Mesothelial cell of epicardium (in vitro differentiated cells): ENCODE data around the gene UBXN6. TPM values are rescaled to one million over a fixed set of nuclear protein-coding genes. Genes with fewer than 3 reads are reported as not detected.

Experiments
- DNase-seq, 2 experiments: peaks; one replicate each; pipeline ENCODE4 v3.0.0; 2021; ENCODE audit warnings: low spot score in 2 of 2; ENCODE audit not compliant: unreplicated experiment in 2 of 2
- H3K27ac Mint-ChIP-seq: 2 replicates; pipeline ENCODE4 v1.8.0; 2021; ENCODE audit warnings: mixed read lengths
- H3K27me3 Mint-ChIP-seq: 2 replicates; pipeline ENCODE4 v1.8.0; 2021; ENCODE audit warnings: low read depth, mixed read lengths
- H3K36me3 Mint-ChIP-seq: 2 replicates; pipeline ENCODE4 v1.8.0; 2021; ENCODE audit warnings: mixed read lengths
- H3K4me1 Mint-ChIP-seq: 2 replicates; pipeline ENCODE4 v1.8.0; 2021; ENCODE audit warnings: mixed read lengths
- H3K4me3 Mint-ChIP-seq: 2 replicates; pipeline ENCODE4 v1.8.0; 2021; ENCODE audit warnings: mild to moderate bottlenecking, moderate library complexity, mixed read lengths
- H3K9me3 Mint-ChIP-seq: 2 replicates; pipeline ENCODE4 v1.8.0; 2021; ENCODE audit warnings: mixed read lengths
- CTCF ChIP-seq: fragments of 200-600 bp; sonication (generic); IDR thresholded peaks from one replicate; pipeline ENCODE4 v1.5.0; 2021; ENCODE audit warnings: antibody characterized with exemption; ENCODE audit not compliant: unreplicated experiment
- total RNA-seq: library from RNA; stranded (reverse); gene quantifications from 3 replicates; pipeline ENCODE4 v1.2.1, GENCODE V29; 2021

UBXN6 gene
- total RNA-seq, 1 donor from 2014 or later: 71.0 TPM

DNA sequence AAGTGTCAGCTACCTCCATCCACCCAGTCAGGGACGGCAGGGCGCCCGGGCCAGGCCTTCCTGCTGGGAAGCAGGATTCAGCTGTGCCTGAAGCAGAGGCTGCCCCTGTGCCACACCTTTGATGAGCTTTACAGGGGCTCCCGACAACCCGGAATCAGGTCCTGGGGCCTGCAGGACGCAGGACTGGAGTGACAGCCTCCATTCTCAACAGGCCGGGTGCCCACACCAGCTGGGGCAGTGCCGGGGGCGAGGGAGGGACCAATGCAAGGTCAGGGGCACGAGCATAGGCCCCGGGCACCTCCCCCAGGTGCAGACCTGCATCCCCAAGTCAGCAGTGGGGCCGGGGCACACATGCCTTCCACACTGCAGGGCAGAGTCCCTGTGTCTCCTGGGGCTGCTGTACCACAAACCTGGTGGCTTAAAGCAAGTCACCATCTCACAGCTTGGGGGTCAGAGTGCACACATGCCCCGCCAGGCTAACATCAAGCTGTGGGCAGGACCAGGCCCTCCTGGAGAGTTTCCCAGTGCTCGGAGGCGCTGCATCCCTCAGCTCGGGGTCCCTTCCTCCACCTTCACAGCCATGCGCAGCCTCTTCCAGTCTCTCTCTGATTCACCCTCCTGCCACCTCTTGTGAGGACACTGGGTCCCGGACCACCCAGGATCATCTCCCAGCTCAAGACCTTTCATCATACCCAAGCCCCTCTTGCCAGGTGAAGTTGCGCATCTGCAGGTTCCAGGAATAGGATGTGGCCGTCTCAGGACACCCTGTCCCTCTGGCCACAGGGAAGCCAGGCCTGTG lies 13.4 kb downstream of the UBXN6 start:
- H3K4me1 Mint-ChIP-seq: no peaks in the 10 kb centered on the region
- DNase-seq: no peak
- no peaks in the 10 kb centered on the region for H3K27me3 Mint-ChIP-seq
- TF ChIP-seq CTCF: no peak
- no peak overlapping the region for H3K27ac Mint-ChIP-seq
- no peaks in the 10 kb centered on the region for H3K9me3 Mint-ChIP-seq
- no peak overlapping the region for H3K4me3 Mint-ChIP-seq
- H3K36me3 Mint-ChIP-seq: peaks cover 8% of the 10 kb centered on the region

- no peaks in the 10 kb centered on the region for H3K27me3 Mint-ChIP-seq
- no peaks in the 10 kb centered on the region for H3K9me3 Mint-ChIP-seq
- H3K4me1 Mint-ChIP-seq: no peaks in the 10 kb centered on the region
- DNase-seq: no peak
- H3K4me3 Mint-ChIP-seq: no peak overlapping the region
- no peak for TF ChIP-seq CTCF
- H3K27ac Mint-ChIP-seq: no peak overlapping the region
- peaks cover 8% of the 10 kb centered on the region for H3K36me3 Mint-ChIP-seq
Observed at GRCh38 chr19:4443188-4443587, 14.4 kb downstream of the UBXN6 start.

GRCh38 chr19:4442819-4443146 lies 14.8 kb downstream of the UBXN6 start:
- H3K27me3 Mint-ChIP-seq: no peaks in the 10 kb centered on the region
- no peak for DNase-seq
- no peak overlapping the region for H3K27ac Mint-ChIP-seq
- no peaks in the 10 kb centered on the region for H3K9me3 Mint-ChIP-seq
- no peak overlapping the region for H3K4me3 Mint-ChIP-seq
- TF ChIP-seq CTCF: no peak
- H3K4me1 Mint-ChIP-seq: no peaks in the 10 kb centered on the region
- H3K36me3 Mint-ChIP-seq: peaks cover 12% of the 10 kb centered on the region

DNA sequence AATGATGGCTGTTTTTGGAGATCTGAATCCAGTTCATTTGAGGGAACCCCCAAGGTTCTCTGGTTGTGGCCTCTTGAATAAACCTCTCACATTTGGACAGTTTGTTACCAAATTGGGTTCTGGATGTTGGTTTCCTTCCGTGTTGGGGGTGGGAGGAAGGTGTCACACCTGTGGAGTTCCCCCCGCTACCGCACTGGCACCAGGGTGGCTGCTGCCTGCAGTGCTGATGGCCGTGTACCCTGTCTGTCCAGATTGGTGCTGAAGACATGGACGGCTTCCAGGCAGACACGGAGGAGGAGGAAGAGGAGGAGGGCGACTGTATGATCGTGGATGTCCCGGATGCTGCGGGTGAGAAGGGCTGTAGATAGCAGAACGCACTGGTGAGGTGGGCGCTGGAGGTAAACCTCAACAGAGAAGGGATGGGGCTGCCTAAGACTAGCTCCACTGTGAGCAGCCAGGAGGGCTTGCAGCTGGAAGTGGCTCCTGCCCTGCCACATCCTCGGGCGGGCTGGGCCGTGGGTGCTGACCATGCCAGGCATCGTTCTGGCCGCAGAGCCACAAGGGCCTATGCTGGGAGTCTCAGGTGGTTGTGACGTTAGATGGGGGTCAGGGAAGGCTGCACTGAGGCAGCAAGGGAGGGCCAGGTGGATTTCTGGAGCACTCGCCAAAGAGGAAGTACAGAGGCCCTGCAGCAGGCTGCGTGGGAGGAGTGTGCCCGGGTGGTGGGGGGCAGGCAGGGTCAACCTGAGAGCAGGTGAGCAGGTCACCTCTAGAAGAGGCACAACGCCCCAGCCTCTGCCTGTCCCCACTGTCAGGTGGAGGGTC lies 15.4 kb downstream of the UBXN6 start:
- Mint-ChIP-seq H3K36me3 (peaks cover 12% of the 10 kb centered on the region), H3K27me3 (no peaks in the 10 kb centered on the region), H3K9me3 (no peaks in the 10 kb centered on the region), H3K4me3 (no peak overlapping the region), H3K27ac (no peak overlapping the region), H3K4me1 (no peaks in the 10 kb centered on the region)
- TF ChIP-seq CTCF: no peak
- DNase-seq: no peak

GRCh38 chr19:4439243-4439642 lies 18.4 kb downstream of the UBXN6 start:
- Mint-ChIP-seq H3K9me3 (no peaks in the 10 kb centered on the region), H3K4me3 (no peak overlapping the region), H3K36me3 (peaks cover 18% of the 10 kb centered on the region), H3K4me1 (no peaks in the 10 kb centered on the region), H3K27me3 (no peaks in the 10 kb centered on the region), H3K27ac (no peak overlapping the region)
- no peak for TF ChIP-seq CTCF
- no peak for DNase-seq
